ACC112 (cell line): Measurements from ENCODE around the gene IFT57.
"Not testable (repeated sequence)": the region's sequence is repeated elsewhere in the genome, so short reads cannot be mapped to it uniquely, and the experiment has no call there.

Experiments used
- H2AFZ ChIP-seq: fragments of 200-600 bp; sonication (generic); one replicate; pipeline ENCODE4 v1.6.0; 2017; ENCODE audit warnings: antibody characterized with exemption, low read length; ENCODE audit not compliant: unreplicated experiment
- H3K27ac ChIP-seq: fragments of 200-600 bp; sonication (generic); 2 replicates; pipeline ENCODE4 v1.5.1; 2014; ENCODE audit warnings: low read depth, mild to moderate bottlenecking, antibody characterized with exemption, low read length, moderate library complexity
- H3K27me3 ChIP-seq: fragments of 200-600 bp; sonication (generic); 2 replicates; pipeline ENCODE4 v1.6.1; 2014; ENCODE audit warnings: mild to moderate bottlenecking, antibody characterized with exemption, low read length, moderate library complexity, mixed read lengths; ENCODE audit not compliant: insufficient read depth
- H3K36me3 ChIP-seq: fragments of 200-600 bp; sonication (generic); 2 replicates; pipeline ENCODE4 v1.6.1; 2016; ENCODE audit warnings: mild to moderate bottlenecking, antibody characterized with exemption, low read length, moderate library complexity, mixed read lengths; ENCODE audit not compliant: insufficient read depth
- H3K4me1 ChIP-seq: fragments of 200-600 bp; sonication (generic); one replicate; pipeline ENCODE4 v1.6.1; 2016; ENCODE audit warnings: low read length, mixed read lengths; ENCODE audit not compliant: insufficient read depth, unreplicated experiment, control insufficient read depth
- H3K4me3 ChIP-seq: fragments of 200-600 bp; sonication (generic); 2 replicates; pipeline ENCODE4 v1.5.1; 2014; ENCODE audit warnings: mild to moderate bottlenecking, low read depth, low read length
- H3K79me2 ChIP-seq: fragments of 200-600 bp; sonication (generic); one replicate; pipeline ENCODE4 v1.6.0; 2016; ENCODE audit warnings: low read length; ENCODE audit not compliant: control insufficient read depth, unreplicated experiment, insufficient read depth

IFT57 gene

DNA sequence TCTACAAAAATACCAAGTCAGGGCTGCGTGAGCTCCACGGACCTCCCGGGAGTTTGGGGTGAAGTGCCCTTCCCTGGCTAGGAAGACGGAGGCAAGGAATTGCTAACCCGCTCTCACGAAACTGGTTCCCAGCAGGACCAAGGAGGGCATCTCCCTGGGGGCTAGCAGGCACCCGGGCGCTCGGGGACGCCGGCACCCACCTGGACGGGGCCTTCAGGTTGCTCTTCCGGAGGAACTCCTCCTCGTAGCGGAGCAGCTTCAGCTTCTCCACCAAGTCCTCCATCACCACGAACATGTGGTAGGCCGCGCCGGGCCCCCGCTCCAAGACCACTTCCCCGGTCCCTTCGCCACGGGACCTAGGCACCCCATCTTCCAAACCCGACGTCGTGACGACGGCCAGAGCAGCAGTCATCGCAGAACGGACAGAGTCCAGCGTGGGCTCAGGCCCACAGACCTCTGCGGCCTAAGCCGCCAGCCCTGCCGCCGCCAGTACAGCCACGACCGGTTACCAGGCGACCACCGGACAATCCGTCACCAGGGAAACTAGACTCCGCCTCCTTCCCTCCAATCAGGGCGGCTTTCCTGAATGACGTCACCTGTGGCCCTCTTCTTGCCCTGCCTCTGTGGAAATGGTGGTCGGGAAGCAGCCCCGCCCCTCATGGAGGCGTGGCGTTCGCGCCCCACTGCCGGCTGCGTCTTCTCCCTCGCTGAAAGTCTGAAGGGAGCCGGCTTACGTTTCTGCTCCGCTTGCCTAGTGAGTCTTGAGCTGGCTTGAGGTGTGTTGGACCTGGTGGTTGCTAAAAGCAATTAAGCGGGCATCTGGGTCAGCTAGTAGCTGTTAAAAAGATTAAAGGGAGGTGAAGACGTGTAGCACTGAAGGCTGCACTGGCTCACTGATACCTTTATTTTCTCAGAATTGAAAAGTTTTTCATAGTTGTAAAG lies at the start of gene IFT57:
TSS of gene IFT57 (minus strand) at position 514 of the 942 bp plus-strand sequence. CDS start at position 412, 102 bp downstream.
- H3K4me3 ChIP-seq, result peak within 1 kb of the TSS; percentile 97
- H3K27ac ChIP-seq, result peak within 1 kb of the TSS; percentile 79
- H3K79me2 ChIP-seq, result peaks cover 28% of the 10 kb centered on the region
- H3K36me3 ChIP-seq, result peaks cover 6% of the 10 kb centered on the region; the same call in 1 of the 2 replicates
- no peaks in the 10 kb centered on the region for H3K27me3 ChIP-seq
- H2AFZ ChIP-seq, result peak within 1 kb of the TSS; percentile 87
- H3K4me1 ChIP-seq, result peaks cover 42% of the 10 kb centered on the region

DNA sequence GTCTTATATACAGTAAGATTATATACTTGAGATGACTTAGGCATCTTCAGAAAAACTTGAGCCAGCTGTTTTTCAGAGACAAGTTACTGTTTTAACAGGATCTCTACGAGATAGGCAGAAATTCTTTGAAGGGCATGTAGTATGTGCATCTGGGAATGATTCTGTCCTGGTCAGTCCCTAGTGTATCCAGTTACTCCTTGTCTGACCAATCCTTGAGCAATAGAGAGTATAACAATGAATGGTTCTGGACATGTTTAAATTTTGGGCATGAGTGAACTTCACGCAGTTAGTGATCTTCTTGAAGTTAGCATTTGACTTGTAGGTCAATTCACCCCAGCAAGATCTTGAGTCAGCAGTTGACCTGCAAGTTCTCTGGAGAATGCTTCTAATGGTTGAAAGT lies 49.4 kb upstream of the IFT57 start:
- H3K36me3 ChIP-seq, result no peaks in the 10 kb centered on the region
- H3K79me2 ChIP-seq, result no peaks in the 10 kb centered on the region
- no peak overlapping the region for H2AFZ ChIP-seq

GRCh38 chr3:108268235-108268634 lies 46.0 kb upstream of the IFT57 start:
- not testable (repeated sequence) for H3K4me3 ChIP-seq, H3K27ac ChIP-seq, H2AFZ ChIP-seq, H3K27me3 ChIP-seq, H3K36me3 ChIP-seq, H3K79me2 ChIP-seq, H3K4me1 ChIP-seq

More for the DNA sequence above, 49.4 kb upstream of the IFT57 start:
- H3K27ac ChIP-seq, result no peak overlapping the region
- no peaks in the 10 kb centered on the region for H3K27me3 ChIP-seq
- no peaks in the 10 kb centered on the region for H3K4me1 ChIP-seq
- H3K4me3 ChIP-seq, result no peak overlapping the region

- not testable (repeated sequence) for H3K27me3 ChIP-seq, H3K4me3 ChIP-seq, H3K36me3 ChIP-seq, H3K27ac ChIP-seq, H2AFZ ChIP-seq, H3K4me1 ChIP-seq, H3K79me2 ChIP-seq
These were observed 42.5 kb upstream of the IFT57 start for GRCh38 chr3:108264534-108265298.

- no peaks in the 10 kb centered on the region for H3K4me1 ChIP-seq
- no peak overlapping the region for H3K4me3 ChIP-seq
- H3K27me3 ChIP-seq, result peaks cover 17% of the 10 kb centered on the region
- H2AFZ ChIP-seq, result no peak overlapping the region
- H3K36me3 ChIP-seq, result no peaks in the 10 kb centered on the region
- no peaks in the 10 kb centered on the region for H3K79me2 ChIP-seq
- H3K27ac ChIP-seq, result no peak overlapping the region
These were observed 32.9 kb upstream of the IFT57 start for GRCh38 chr3:108255131-108255530.

DNA sequence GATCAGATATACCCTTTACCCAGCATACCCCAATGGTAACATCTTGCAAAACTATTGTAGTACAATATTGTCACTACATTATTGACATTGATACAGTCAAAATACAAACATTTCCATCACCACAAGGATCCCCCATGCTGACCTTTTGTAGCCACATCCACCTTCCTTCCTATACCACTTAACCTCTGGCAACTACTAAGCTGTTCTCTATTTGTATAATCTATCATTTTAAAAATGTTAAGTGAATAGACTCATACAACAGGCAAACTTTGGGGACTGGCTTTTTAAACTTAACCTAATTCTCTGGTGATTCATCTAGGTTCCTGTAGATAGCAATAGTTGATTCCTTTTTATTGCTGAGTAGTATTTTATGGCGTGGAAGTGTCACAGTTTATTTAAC lies 29.6 kb upstream of the IFT57 start:
- no peaks in the 10 kb centered on the region for H3K36me3 ChIP-seq
- no peaks in the 10 kb centered on the region for H3K4me1 ChIP-seq
- no peak overlapping the region for H3K4me3 ChIP-seq
- peaks cover 12% of the 10 kb centered on the region for H3K27me3 ChIP-seq
- no peaks in the 10 kb centered on the region for H3K79me2 ChIP-seq
- no peak overlapping the region for H2AFZ ChIP-seq
- no peak overlapping the region for H3K27ac ChIP-seq

DNA sequence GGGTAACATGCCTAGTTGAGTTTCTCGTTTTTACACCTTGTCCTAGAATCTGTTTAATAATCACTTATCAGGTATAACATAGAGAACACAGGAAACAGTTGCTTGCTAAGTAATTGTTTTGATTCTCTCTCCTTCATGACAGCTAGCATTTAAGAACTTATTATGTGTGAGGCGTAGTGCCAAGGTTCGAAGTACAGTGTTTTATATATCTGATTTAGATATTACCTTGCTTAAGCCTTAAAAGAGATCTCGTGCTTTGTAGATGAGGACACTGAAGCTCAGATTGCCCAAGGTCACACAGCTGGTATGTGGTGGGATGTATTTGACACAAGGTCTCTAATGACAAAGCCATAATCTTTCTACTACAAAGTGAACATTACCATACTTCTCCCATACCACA lies 29.0 kb upstream of the IFT57 start:
- Histone ChIP-seq H3K4me3 (no peak overlapping the region), H3K36me3 (no peaks in the 10 kb centered on the region), H2AFZ (no peak overlapping the region), H3K79me2 (no peaks in the 10 kb centered on the region), H3K4me1 (no peaks in the 10 kb centered on the region), H3K27ac (no peak overlapping the region), H3K27me3 (peaks cover 6% of the 10 kb centered on the region; the same call in 1 of the 2 replicates)

- Histone ChIP-seq H3K4me3 (no peak overlapping the region), H3K27ac (no peak overlapping the region), H3K27me3 (peaks cover 3% of the 10 kb centered on the region; the same call in 1 of the 2 replicates), H3K36me3 (no peaks in the 10 kb centered on the region), H3K4me1 (no peaks in the 10 kb centered on the region), H3K79me2 (no peaks in the 10 kb centered on the region), H2AFZ (no peak overlapping the region)
These were observed 28.4 kb upstream of the IFT57 start for GRCh38 chr3:108250626-108251025.

DNA sequence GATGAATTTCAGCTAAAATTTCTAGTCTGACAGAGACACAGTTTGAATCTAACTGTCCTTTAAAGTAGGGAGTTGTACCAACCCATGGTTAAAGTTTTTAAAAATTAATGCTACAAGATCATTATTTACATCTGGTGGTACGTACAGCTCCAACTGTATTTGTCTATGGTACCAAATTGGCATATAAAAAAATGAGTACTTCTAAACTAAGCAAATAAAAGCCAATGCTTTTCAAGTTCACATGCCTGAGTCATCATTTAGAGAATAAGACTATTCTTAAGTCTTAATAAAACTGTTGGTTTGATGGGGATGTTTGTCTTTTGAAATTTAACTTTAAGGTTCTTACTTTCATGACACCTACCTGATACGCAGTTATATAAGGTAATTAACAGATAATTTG lies 21.0 kb upstream of the IFT57 start:
- H3K36me3 ChIP-seq, result no peaks in the 10 kb centered on the region
- no peaks in the 10 kb centered on the region for H3K4me1 ChIP-seq
- no peak overlapping the region for H3K4me3 ChIP-seq
- no peaks in the 10 kb centered on the region for H3K27me3 ChIP-seq
- no peak overlapping the region for H2AFZ ChIP-seq
- H3K27ac ChIP-seq, result no peak overlapping the region
- H3K79me2 ChIP-seq, result no peaks in the 10 kb centered on the region

DNA sequence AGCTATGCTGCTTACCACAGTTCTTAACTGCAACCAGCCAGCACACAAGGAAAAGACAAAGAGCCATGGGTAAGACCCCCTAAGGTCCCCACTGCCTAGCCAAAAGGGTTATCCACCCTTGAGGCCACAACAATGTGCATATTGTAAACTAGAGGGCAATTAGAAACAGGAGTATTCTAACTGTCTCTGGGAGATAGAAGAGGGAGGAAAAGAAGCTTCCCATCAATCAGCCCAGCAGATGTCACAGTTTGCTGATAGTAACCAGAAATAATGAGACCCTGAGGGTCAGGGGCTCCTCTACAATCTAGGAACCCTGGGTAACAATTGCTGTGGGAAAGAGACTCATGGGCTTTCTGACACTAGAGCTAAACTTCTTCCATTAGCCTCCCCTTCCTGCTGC lies 20.6 kb upstream of the IFT57 start:
- H3K27ac ChIP-seq, result no peak overlapping the region
- H2AFZ ChIP-seq, result no peak overlapping the region
- H3K4me3 ChIP-seq, result no peak overlapping the region
- no peaks in the 10 kb centered on the region for H3K4me1 ChIP-seq
- no peaks in the 10 kb centered on the region for H3K27me3 ChIP-seq
- no peaks in the 10 kb centered on the region for H3K79me2 ChIP-seq
- H3K36me3 ChIP-seq, result no peaks in the 10 kb centered on the region
